Measurements from ENCODE around the gene FSTL4. TPM values are rescaled to one million over a fixed set of nuclear protein-coding genes. Genes with fewer than 3 reads are reported as not detected.

FSTL4 gene
- total RNA-seq, 1 experiment from 2014 or later: not detected

DNA sequence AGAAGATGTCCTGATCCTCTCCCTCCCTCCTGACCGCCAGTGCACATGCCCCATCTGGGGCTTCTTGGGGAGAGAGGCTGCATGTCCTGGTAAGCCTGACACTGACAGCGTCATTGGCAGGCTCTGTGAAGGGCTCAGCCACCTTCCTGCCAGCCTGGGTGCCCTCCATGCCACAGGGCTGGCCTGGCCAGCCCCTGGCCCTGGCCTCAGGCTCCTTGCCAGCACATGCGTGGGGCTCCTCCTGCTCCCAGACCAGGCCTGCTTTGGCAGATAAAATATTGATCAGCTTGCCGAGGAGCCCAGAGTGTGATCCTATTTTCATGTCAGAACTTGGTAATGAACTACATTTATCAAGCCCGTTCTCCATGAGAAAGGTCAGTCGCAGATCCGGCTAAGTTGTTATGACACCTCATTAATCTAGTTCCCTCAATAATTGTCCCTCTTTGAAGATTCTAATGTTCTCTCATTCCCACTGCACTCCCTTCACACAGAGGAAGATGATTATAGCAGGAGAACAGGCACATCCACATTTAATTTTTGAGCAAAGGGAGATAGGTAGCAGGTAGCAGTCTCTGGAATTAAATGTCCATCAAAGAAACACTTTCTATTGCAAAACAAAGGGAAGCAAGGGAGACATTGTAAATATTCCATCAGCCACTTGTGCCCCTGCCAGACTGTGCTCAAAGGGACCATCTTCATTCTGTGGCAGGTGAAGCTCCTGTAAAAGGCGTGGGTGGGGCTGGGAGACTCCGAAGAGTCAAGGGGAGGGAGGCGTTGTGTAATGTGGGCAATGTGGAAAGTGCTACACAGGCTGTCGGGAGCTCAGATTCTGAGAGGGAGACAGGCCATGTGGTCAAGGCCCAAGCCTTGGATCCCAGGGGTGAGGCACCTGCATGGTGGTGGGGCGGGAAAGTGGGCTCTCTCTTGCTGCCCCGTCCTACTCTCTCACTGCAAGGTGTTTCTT lies 288.6 kb downstream of the FSTL4 start:
- DNase-seq: no peak
- H3K4me3 Mint-ChIP-seq (ENCODE audit: low read depth, unreplicated experiment): no peak overlapping the region
- intact Hi-C loops (cut with micrococcal nuclease; ENCODE audit: unreplicated experiment): no loop called here
- peaks cover 100% of the 10 kb centered on the region for H3K27me3 Mint-ChIP-seq (ENCODE audit: unreplicated experiment)
- CTCF ChIA-PET: no interaction called here
- TF ChIP-seq, protein P1, sequence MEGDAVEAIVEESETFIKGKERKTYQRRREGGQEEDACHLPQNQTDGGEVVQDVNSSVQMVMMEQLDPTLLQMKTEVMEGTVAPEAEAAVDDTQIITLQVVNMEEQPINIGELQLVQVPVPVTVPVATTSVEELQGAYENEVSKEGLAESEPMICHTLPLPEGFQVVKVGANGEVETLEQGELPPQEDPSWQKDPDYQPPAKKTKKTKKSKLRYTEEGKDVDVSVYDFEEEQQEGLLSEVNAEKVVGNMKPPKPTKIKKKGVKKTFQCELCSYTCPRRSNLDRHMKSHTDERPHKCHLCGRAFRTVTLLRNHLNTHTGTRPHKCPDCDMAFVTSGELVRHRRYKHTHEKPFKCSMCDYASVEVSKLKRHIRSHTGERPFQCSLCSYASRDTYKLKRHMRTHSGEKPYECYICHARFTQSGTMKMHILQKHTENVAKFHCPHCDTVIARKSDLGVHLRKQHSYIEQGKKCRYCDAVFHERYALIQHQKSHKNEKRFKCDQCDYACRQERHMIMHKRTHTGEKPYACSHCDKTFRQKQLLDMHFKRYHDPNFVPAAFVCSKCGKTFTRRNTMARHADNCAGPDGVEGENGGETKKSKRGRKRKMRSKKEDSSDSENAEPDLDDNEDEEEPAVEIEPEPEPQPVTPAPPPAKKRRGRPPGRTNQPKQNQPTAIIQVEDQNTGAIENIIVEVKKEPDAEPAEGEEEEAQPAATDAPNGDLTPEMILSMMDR (IDR thresholded peaks at IDR 0.05; ENCODE audit: unreplicated experiment): no peak
- H3K9me3 Mint-ChIP-seq (ENCODE audit: low read depth, unreplicated experiment): no peaks in the 10 kb centered on the region
- no peaks in the 10 kb centered on the region for H3K36me3 Mint-ChIP-seq (ENCODE audit: insufficient read depth, unreplicated experiment)
- no peak overlapping the region for H3K27ac Mint-ChIP-seq (ENCODE audit: unreplicated experiment)
- no peaks in the 10 kb centered on the region for H3K4me1 Mint-ChIP-seq (ENCODE audit: low read depth, unreplicated experiment)
- BruUV-seq (replicated peaks): no TSS peak

DNA sequence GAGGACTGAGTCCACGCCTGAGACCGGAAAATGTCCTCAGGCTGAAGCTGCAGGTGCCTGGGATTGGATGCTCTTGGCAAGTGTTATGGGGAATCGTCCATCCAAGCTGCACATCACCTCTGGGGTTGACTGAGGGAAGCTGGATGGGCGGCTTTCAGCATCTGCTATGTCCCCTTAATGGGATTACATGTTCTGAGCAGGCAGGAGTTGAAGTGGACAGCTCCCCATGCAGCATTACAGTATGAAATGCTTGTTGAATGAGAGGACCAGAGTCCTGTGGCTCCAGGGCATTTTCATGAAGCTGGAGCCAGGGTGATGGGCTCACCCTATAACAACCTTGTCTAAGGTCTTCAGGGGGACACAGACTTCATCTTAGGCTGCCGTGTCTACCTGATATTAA lies 289.6 kb downstream of the FSTL4 start:
- Mint-ChIP-seq H3K27ac (ENCODE audit: unreplicated experiment) (no peak overlapping the region), H3K27me3 (ENCODE audit: unreplicated experiment) (peaks cover 100% of the 10 kb centered on the region), H3K4me1 (ENCODE audit: low read depth, unreplicated experiment) (no peaks in the 10 kb centered on the region), H3K9me3 (ENCODE audit: low read depth, unreplicated experiment) (no peaks in the 10 kb centered on the region), H3K36me3 (ENCODE audit: insufficient read depth, unreplicated experiment) (no peaks in the 10 kb centered on the region), H3K4me3 (ENCODE audit: low read depth, unreplicated experiment) (no peak overlapping the region)
- intact Hi-C loops (cut with micrococcal nuclease; ENCODE audit: unreplicated experiment): no loop called here
- CTCF ChIA-PET: interaction anchor here (0.6 to 0.8 kb wide), 2 partner anchors 78 to 87 kb away, joined by 4 to 5 read pairs; no protein-coding TSS in a partner anchor
- BruUV-seq (replicated peaks): no TSS peak
- no peak for DNase-seq
- TF ChIP-seq, protein P1 (IDR thresholded peaks at IDR 0.05; ENCODE audit: unreplicated experiment): no peak

DNA sequence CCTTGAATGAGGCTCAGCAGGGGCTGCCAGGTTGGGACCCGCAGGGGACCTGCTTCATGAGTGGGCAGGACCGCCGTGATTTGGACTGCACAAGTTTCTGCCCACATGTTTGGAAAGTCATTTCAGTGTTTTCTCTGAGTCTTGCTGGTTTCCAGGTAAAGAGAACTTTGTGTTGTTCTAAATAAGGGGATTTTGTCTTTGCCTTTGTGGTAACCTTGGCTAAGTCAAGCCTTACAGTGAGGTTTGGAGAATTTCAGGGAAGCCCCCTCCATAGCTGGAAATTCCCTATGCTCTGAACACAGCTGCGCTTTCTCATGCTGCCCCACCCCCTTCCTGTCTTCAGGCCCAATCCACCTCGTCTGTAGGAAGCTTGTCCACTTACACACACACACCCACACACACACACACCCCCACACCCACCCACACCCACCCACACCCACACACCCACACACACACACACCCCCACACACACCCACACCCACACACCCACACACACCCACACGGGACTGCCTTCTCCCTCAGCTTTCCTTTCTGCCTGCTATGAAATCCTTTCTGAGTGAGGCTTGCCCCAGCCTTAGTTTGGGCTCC lies 290.4 kb downstream of the FSTL4 start:
- CTCF ChIA-PET: no interaction called here
- Mint-ChIP-seq H3K36me3 (ENCODE audit: insufficient read depth, unreplicated experiment) (no peaks in the 10 kb centered on the region), H3K9me3 (ENCODE audit: low read depth, unreplicated experiment) (no peaks in the 10 kb centered on the region), H3K4me3 (ENCODE audit: low read depth, unreplicated experiment) (no peak overlapping the region), H3K27ac (ENCODE audit: unreplicated experiment) (no peak overlapping the region), H3K4me1 (ENCODE audit: low read depth, unreplicated experiment) (no peaks in the 10 kb centered on the region), H3K27me3 (ENCODE audit: unreplicated experiment) (peaks cover 100% of the 10 kb centered on the region)
- intact Hi-C loops (cut with micrococcal nuclease; ENCODE audit: unreplicated experiment): no loop called here
- no TSS peak for BruUV-seq (replicated peaks)
- no peak for DNase-seq
- TF ChIP-seq, protein P1 (IDR thresholded peaks at IDR 0.05; ENCODE audit: unreplicated experiment): no peak

DNA sequence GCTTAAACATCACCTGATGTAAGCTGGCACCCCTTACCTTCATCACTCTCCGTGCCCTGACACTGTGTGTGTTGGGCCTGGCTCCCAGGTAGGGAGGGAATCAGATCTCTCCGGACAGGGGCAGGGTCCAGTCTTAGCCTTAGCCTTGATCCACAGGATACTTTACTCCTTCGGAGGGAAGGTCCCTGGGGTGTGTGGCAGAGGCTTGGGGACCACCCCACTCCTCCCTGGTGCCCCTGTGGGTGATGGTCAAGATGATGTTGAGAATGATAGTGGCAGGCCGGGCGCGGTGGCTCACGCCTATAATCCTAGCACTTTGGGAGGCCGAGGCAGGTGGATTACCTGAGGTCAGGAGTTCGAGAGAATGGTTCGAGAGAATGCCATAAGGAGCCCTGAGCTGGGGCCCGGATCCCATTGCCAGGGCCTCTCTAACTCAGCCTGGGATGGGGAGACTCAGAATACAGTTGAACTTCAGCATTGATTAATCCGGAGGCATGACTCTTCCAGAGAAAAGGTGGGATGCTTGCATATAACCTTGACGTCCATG lies 291.0 kb downstream of the FSTL4 start:
- TF ChIP-seq, protein P1 (IDR thresholded peaks at IDR 0.05; ENCODE audit: unreplicated experiment): no peak
- H3K4me1 Mint-ChIP-seq (ENCODE audit: low read depth, unreplicated experiment): no peaks in the 10 kb centered on the region
- no peak overlapping the region for H3K4me3 Mint-ChIP-seq (ENCODE audit: low read depth, unreplicated experiment)
- CTCF ChIA-PET: no interaction called here
- no peak for DNase-seq
- H3K36me3 Mint-ChIP-seq (ENCODE audit: insufficient read depth, unreplicated experiment): no peaks in the 10 kb centered on the region
- peaks cover 100% of the 10 kb centered on the region for H3K27me3 Mint-ChIP-seq (ENCODE audit: unreplicated experiment)
- H3K27ac Mint-ChIP-seq (ENCODE audit: unreplicated experiment): no peak overlapping the region
- BruUV-seq (replicated peaks): no TSS peak
- intact Hi-C loops (cut with micrococcal nuclease; ENCODE audit: unreplicated experiment): no loop called here
- no peaks in the 10 kb centered on the region for H3K9me3 Mint-ChIP-seq (ENCODE audit: low read depth, unreplicated experiment)
